IMR-90 (cell line): ENCODE measurements around the gene TBX4. TPM values are rescaled to one million over a fixed set of nuclear protein-coding genes. Genes with fewer than 3 reads are reported as not detected.

Experiments
- ATAC-seq: fragments of 200-7000 bp; cut with Tn5 transposase; 2 replicates; pipeline ENCODE4 v1.9.1; 2020; ENCODE audit warnings: low read depth, mild to moderate bottlenecking, moderate library complexity
- BruUV-seq: library from RNA; stranded (reverse); fragments of 400-500 nt; replicated peaks from 2 replicates; lab custom pipeline; 2021; lab: Mats Ljungman, UMichigan
- CTCF ChIA-PET: fragments of 300-600 bp; formaldehyde crosslinking; extraction: SDS; loops from one replicate; lab custom pipeline; 2021; ENCODE audit warnings: antibody characterized with exemption; lab: Yijun Ruan, JAX
- POLR2A ChIA-PET: fragments of 300-600 bp; sonication (Branson Sonifier 250); formaldehyde crosslinking; loops from one replicate; lab custom pipeline; 2022; ENCODE audit warnings: antibody characterized with exemption; ENCODE audit not compliant: unreplicated experiment; lab: Charles Lee
- DNase-seq: peaks from one replicate; pipeline ENCODE4 v3.0.0; 2013
- H2AFZ ChIP-seq: replicated peaks from 2 replicates; pipeline ENCODE3; 2013; ENCODE audit warnings: low read length, mild to moderate bottlenecking; ENCODE audit not compliant: poor library complexity
- H2AK5ac ChIP-seq: 2 replicates; pipeline ENCODE4 v1.6.1; 2013; ENCODE audit warnings: low read depth, low read length, inconsistent platforms
- H2AK9ac ChIP-seq: replicated peaks from 2 replicates; pipeline ENCODE3; 2013; ENCODE audit warnings: mild to moderate bottlenecking, low read depth, low read length, moderate library complexity; ENCODE audit not compliant: poor library complexity
- H2BK120ac ChIP-seq: 2 replicates; pipeline ENCODE4 v1.6.1; 2013; ENCODE audit warnings: low read depth, low read length, inconsistent platforms
- H2BK15ac ChIP-seq: 3 replicates; pipeline ENCODE4 v1.6.1; 2013; ENCODE audit warnings: low read depth, low read length, inconsistent platforms
- H2BK20ac ChIP-seq: 2 replicates; pipeline ENCODE4 v1.6.1; 2013; ENCODE audit warnings: low read depth, mild to moderate bottlenecking, inconsistent platforms, low read length, moderate library complexity
- H2BK5ac ChIP-seq: 2 replicates; pipeline ENCODE4 v1.6.1; 2013; ENCODE audit warnings: mild to moderate bottlenecking, low read depth, low read length, inconsistent platforms; ENCODE audit not compliant: poor library complexity, severe bottlenecking
- H3K14ac ChIP-seq: replicated peaks from 2 replicates; pipeline ENCODE4 v1.6.1; 2013; ENCODE audit warnings: low read depth, low read length, inconsistent platforms
- H3K18ac ChIP-seq: 2 replicates; pipeline ENCODE4 v1.6.1; 2013; ENCODE audit warnings: low read depth, low read length, control low read depth
- H3K23ac ChIP-seq: 2 replicates; pipeline ENCODE4 v1.6.1; 2013; ENCODE audit warnings: low read depth, low read length, inconsistent platforms
- H3K27ac ChIP-seq: 2 replicates; pipeline ENCODE4 v1.5.1; 2013; ENCODE audit warnings: mild to moderate bottlenecking, control low read depth, low read length; ENCODE audit not compliant: insufficient read depth
- H3K27me3 ChIP-seq: 2 replicates; pipeline ENCODE4 v1.6.1; 2013; ENCODE audit warnings: low read length; ENCODE audit not compliant: control insufficient read depth, insufficient read depth
- H3K36me3 ChIP-seq: 2 replicates; pipeline ENCODE4 v1.6.1; 2013; ENCODE audit warnings: low read length, mixed read lengths; ENCODE audit not compliant: control insufficient read depth, insufficient read depth
- H3K4ac ChIP-seq: 2 replicates; pipeline ENCODE4 v1.6.1; 2013; ENCODE audit warnings: low read depth, low read length, inconsistent platforms
- H3K4me1 ChIP-seq: 2 replicates; pipeline ENCODE4 v1.6.1; 2013; ENCODE audit warnings: low read length, mixed read lengths; ENCODE audit not compliant: control insufficient read depth, insufficient read depth
- H3K4me2 ChIP-seq: 2 replicates; pipeline ENCODE4 v1.6.1; 2013; ENCODE audit warnings: low read depth, mild to moderate bottlenecking, control low read depth, low read length, moderate library complexity
- H3K4me3 ChIP-seq: 2 replicates; pipeline ENCODE4 v1.5.1; 2013; ENCODE audit warnings: low read depth, mild to moderate bottlenecking, control low read depth, low read length, moderate library complexity; ENCODE audit not compliant: insufficient read depth
- H3K56ac ChIP-seq: 2 replicates; pipeline ENCODE4 v1.6.1; 2013; ENCODE audit warnings: low read length, inconsistent platforms; ENCODE audit not compliant: insufficient read depth; ENCODE audit errors: extremely low read depth
- H3K79me1 ChIP-seq, 2 experiments: 2 replicates each; pipeline ENCODE4 v1.6.1; 2013; ENCODE audit warnings: low read length in 2 of 2, inconsistent platforms in 1 of 2, low read depth in 1 of 2
- H3K9ac ChIP-seq: 2 replicates; pipeline ENCODE4 v1.6.1; 2013; ENCODE audit warnings: low read depth, low read length, control low read depth
- H3K9me1 ChIP-seq: 2 replicates; pipeline ENCODE4 v1.6.1; 2013; ENCODE audit warnings: low read length, inconsistent platforms; ENCODE audit not compliant: insufficient read depth
- H3K9me3 ChIP-seq: 2 replicates; pipeline ENCODE4 v1.6.1; 2013; ENCODE audit warnings: low read length; ENCODE audit not compliant: control insufficient read depth, insufficient read depth
- H4K20me1 ChIP-seq: 2 replicates; pipeline ENCODE4 v1.6.1; 2013; ENCODE audit warnings: low read length, inconsistent platforms; ENCODE audit not compliant: insufficient read depth
- H4K5ac ChIP-seq: 2 replicates; pipeline ENCODE4 v1.6.1; 2013; ENCODE audit warnings: mild to moderate bottlenecking, low read depth, low read length, control low read depth
- H4K8ac ChIP-seq, 2 experiments: 2 replicates each; pipeline ENCODE4 v1.6.1; 2013; ENCODE audit warnings: low read depth in 2 of 2, low read length in 2 of 2, control low read depth in 1 of 2, inconsistent platforms in 1 of 2
- H4K91ac ChIP-seq: 2 replicates; pipeline ENCODE4 v1.6.1; 2013; ENCODE audit warnings: low read depth, low read length, inconsistent platforms; ENCODE audit not compliant: insufficient read depth
- BHLHE40 ChIP-seq: fragments of 150-350 bp; IDR thresholded peaks from 2 replicates; pipeline ENCODE4 v1.6.1; 2016; ENCODE audit warnings: mild to moderate bottlenecking, low read depth, low read length
- CEBPB ChIP-seq: IDR thresholded peaks from 2 replicates; pipeline ENCODE4 v1.6.1; 2012; ENCODE audit warnings: low read depth, low read length, improper control_type of control experiment
- CHD1 ChIP-seq: IDR thresholded peaks from 2 replicates; pipeline ENCODE4 v1.6.1; 2012; ENCODE audit warnings: low read depth, low read length, improper control_type of control experiment
- CTCF ChIP-seq: conservative IDR thresholded peaks from 2 replicates; pipeline ENCODE4 v1.5.1; 2012; ENCODE audit warnings: mild to moderate bottlenecking, low read depth, low read length, improper control_type of control experiment
- ELK1 ChIP-seq: fragments of 150-350 bp; IDR thresholded peaks from 2 replicates; pipeline ENCODE4 v1.6.1; 2016; ENCODE audit warnings: low read depth, mild to moderate bottlenecking, low read length, moderate library complexity, borderline replicate concordance
- FOS ChIP-seq: fragments of 150-350 bp; IDR thresholded peaks from 2 replicates; pipeline ENCODE4 v1.6.1; 2016; ENCODE audit warnings: low read depth, low read length
- MAFK ChIP-seq: IDR thresholded peaks from 2 replicates; pipeline ENCODE4 v1.6.1; 2012; ENCODE audit warnings: low read depth, low read length, improper control_type of control experiment
- MXI1 ChIP-seq: IDR thresholded peaks from 2 replicates; pipeline ENCODE4 v1.6.1; 2012; ENCODE audit warnings: low read depth, mild to moderate bottlenecking, low read length, moderate library complexity, borderline replicate concordance
- NFE2L2 ChIP-seq: fragments of 150-350 bp; IDR thresholded peaks from 2 replicates; pipeline ENCODE4 v1.6.1; 2016; ENCODE audit warnings: low read depth, mild to moderate bottlenecking, low read length
- POLR2A ChIP-seq: IDR thresholded peaks from 2 replicates; pipeline ENCODE4 v1.6.1; 2012; ENCODE audit warnings: mild to moderate bottlenecking, low read depth, low read length
- RAD21 ChIP-seq: IDR thresholded peaks from 2 replicates; pipeline ENCODE4 v1.6.1; 2012; ENCODE audit warnings: low read length, improper control_type of control experiment
- RFX5 ChIP-seq: IDR thresholded peaks from 2 replicates; pipeline ENCODE4 v1.8.0; 2012; ENCODE audit warnings: low read depth, mild to moderate bottlenecking, low read length, moderate library complexity
- SMC3 ChIP-seq: fragments of 150-350 bp; IDR thresholded peaks from 2 replicates; pipeline ENCODE4 v1.6.1; 2016; ENCODE audit warnings: low read depth, mild to moderate bottlenecking, antibody characterized with exemption, low read length, moderate library complexity
- WGBS, 2 experiments: methylation state at CpG; one replicate each; pipeline versions ENCODE4 v1.1.5 to v1.1.7; 2013; ENCODE audit warnings: missing lambda C conversion rate in 2 of 2; ENCODE audit not compliant: insufficient read length in 1 of 2; ENCODE audit errors: extremely low coverage in 2 of 2; 5-methylcytosine and 5-hydroxymethylcytosine counted together
- dilution Hi-C: fragments of 300-500 bp; cut with HindIII; formaldehyde crosslinking; loops from one replicate; pipeline ENCODE4 v1.14.3; 2018; ENCODE audit warnings: low sequenced_read_pairs; ENCODE audit not compliant: unreplicated experiment
- in situ Hi-C: fragments of 300-500 bp; cut with MboI; formaldehyde crosslinking; loops from 3 replicates; pipeline ENCODE4 v1.14.3; 2019; ENCODE audit warnings: low sequenced_read_pairs, inconsistent platforms, mixed read lengths
- intact Hi-C: fragments of 100-400 bp; cut with micrococcal nuclease; formaldehyde crosslinking; loops from 2 replicates; pipeline ENCODE4 v1.10.0; 2022
- polyA plus RNA-seq, 3 experiments: library from polyadenylated mRNA; depleted of rRNA; stranded (reverse); fragments of >200 nt; gene quantifications; 2 replicates each; pipeline ENCODE4 v1.2.3, GENCODE V29; 2012; ENCODE audit warnings: low replicate concordance in 1 of 3
- total RNA-seq: library from RNA; depleted of rRNA; stranded (reverse); fragments of >200 nt; gene quantifications from 2 replicates; pipeline ENCODE4 v1.2.3, GENCODE V29; 2012

The TBX4 gene
- total and polyA plus RNA-seq, 2 of the 4 experiments (the other 2 are of a cell fraction): 0.05 TPM; not detected in 1

- Histone ChIP-seq H2AK5ac (no peak overlapping the region), H3K27ac (no peak overlapping the region), H2BK15ac (no peak overlapping the region), H3K18ac (no peak overlapping the region), H2BK20ac (no peak overlapping the region), H3K4ac (no peak overlapping the region), H2BK5ac (no peak overlapping the region), H3K27me3 (peaks cover 17% of the 10 kb centered on the region), H2AK9ac (no peak overlapping the region), H3K9ac (no peak overlapping the region), H3K36me3 (no peaks in the 10 kb centered on the region), H3K79me1 (peaks cover 0 to 14% of the 10 kb centered on the region in 2 experiments; a peak in 2 of 4 replicates), H2AFZ (no peak overlapping the region), H3K14ac (no peak overlapping the region), H3K23ac (no peak overlapping the region), H3K4me1 (peaks cover 10% of the 10 kb centered on the region), H4K5ac (no peak overlapping the region), H3K4me2 (no peak overlapping the region), H2BK120ac (no peak overlapping the region), H4K8ac (no peak overlapping the region), H4K20me1 (no peaks in the 10 kb centered on the region), H4K91ac (no peak overlapping the region), H3K9me3 (no peaks in the 10 kb centered on the region), H3K56ac (no peak overlapping the region), H3K4me3 (no peak overlapping the region), H3K9me1 (no peaks in the 10 kb centered on the region; the same call in none of the 2 replicates)
- ATAC-seq (no peak), DNase-seq (no peak)
- BruUV-seq: no TSS peak
- in situ Hi-C loops: loop anchor here (5.0 to 10.0 kb wide), 2 partner anchors 132 to 425 kb away; no protein-coding TSS in a partner anchor
- intact Hi-C loops: no loop called here
- TF ChIP-seq ELK1: no peak
- no peak for TF ChIP-seq MAFK
- TF ChIP-seq POLR2A: no peak
- no peak for TF ChIP-seq RAD21
- TF ChIP-seq SMC3: no peak
- no peak for TF ChIP-seq CHD1
- TF ChIP-seq CEBPB: no peak
- no peak for TF ChIP-seq NFE2L2
- no peak for TF ChIP-seq CTCF
- no peak for TF ChIP-seq MXI1
- no peak for TF ChIP-seq FOS
- no peak for TF ChIP-seq RFX5
- no peak for TF ChIP-seq BHLHE40
- dilution Hi-C loops: no loop called here
- CTCF ChIA-PET: no interaction called here
- 83% methylated on average over 1 of the region's 4 CpGs; no CpG with 5 or more reads in 1 of the 2 experiments for WGBS, 2 experiments
- POLR2A ChIA-PET: interaction anchor here (0.5 kb wide), 1 partner anchor 102 kb away, joined by 5 read pairs; no protein-coding TSS in a partner anchor
Measured at GRCh38 chr17:61420052-61420451, 32.2 kb upstream of the TBX4 start.
